ENCODE data around the gene ERGIC1. TPM values are rescaled to one million over a fixed set of nuclear protein-coding genes. Genes with fewer than 3 reads are reported as not detected.

ERGIC1 gene
- total and polyA plus RNA-seq, 2 of the 8 experiments (the other 6 are each of a cell fraction or from before 2014, with no cell fraction given): 95.3 to 106 TPM

DNA sequence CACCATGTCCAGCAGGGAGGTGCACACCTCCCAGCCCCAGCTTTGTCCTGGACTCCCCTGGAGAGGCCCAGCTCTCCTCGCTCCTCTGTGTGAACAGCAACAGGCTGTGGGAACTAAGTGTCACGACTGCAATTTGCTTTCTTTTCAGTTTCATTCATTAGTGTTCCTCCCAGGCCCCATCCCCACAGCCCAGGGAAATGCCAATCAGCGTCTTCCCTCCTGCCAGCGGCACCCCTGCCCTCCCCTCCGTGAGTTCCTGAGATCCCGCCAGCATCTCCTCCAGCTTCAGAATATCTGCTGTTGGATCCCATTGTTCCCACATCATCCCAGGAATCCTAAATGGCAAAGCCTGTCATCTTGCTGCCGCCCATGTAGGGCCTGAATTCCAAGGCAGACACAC lies 112.1 kb downstream of the ERGIC1 start:
- no peak overlapping the region for H2BK12ac ChIP-seq (ENCODE audit: low read depth, low read length)
- no peak overlapping the region for H2BK5ac ChIP-seq (ENCODE audit: low read depth, low read length)
- H4K91ac ChIP-seq (replicated peaks; ENCODE audit: insufficient read length, low read length): no peak overlapping the region
- ChIA-PET POLR2A (ENCODE audit: partially characterized antibody) (no interaction called here), CTCF (ENCODE audit: partially characterized antibody) (no interaction called here)
- no peak overlapping the region for H2BK120ac ChIP-seq (replicated peaks; ENCODE audit: low read depth, low read length)
- peaks cover 5 to 6% of the 10 kb centered on the region in 2 experiments for H4K20me1 ChIP-seq (replicated peaks in 1 of 2; ENCODE audit: control insufficient read depth in 1 of 2, insufficient read depth in 2 of 2, low read length in 2 of 2)
- no peak overlapping the region for H2BK15ac ChIP-seq (ENCODE audit: low read length)
- H3K79me2 ChIP-seq (ENCODE audit: control insufficient read depth in 1 of 2, insufficient read depth in 2 of 2, low read length in 2 of 2): no peaks in the 10 kb centered on the region
- no peak overlapping the region; the same call in 1 of the 2 replicates for H4K8ac ChIP-seq (ENCODE audit: extremely low read depth, insufficient read depth, low read length)
- H3K23ac ChIP-seq (ENCODE audit: insufficient read length): no peak overlapping the region
- H3K9me3 ChIP-seq (ENCODE audit: insufficient read depth in 2 of 2, low read depth in 1 of 2, low read length in 1 of 2): no peaks in the 10 kb centered on the region
- no peak overlapping the region for H2AFZ ChIP-seq (ENCODE audit: low read length)
- WGBS, 2 experiments (ENCODE audit: extremely low coverage in 1 of 2, insufficient coverage in 1 of 2, insufficient read length in 1 of 2, insufficient replicate concordance in 2 of 2, low coverage in 1 of 2, low lambda C conversion rate in 2 of 2, missing lambda C conversion rate in 1 of 2): 97% methylated on average over 6 of the region's 7 CpGs; no CpG with 5 or more reads in 1 of the 2 experiments
- no peaks in the 10 kb centered on the region for H3K23me2 ChIP-seq (ENCODE audit: low read depth, low read length)
- no peak overlapping the region for H3K14ac ChIP-seq (ENCODE audit: insufficient read length)
- H3K27me3 ChIP-seq (replicated peaks in 1 of 4; ENCODE audit: control insufficient read depth in 3 of 4, extremely low read depth in 1 of 4, insufficient read depth in 3 of 4, low read length in 3 of 4): no peaks in the 10 kb centered on the region; a peak in 2 of 7 replicates
- H3K4me3 ChIP-seq (ENCODE audit: extremely low read depth in 1 of 4, insufficient read depth in 2 of 4, low read depth in 3 of 4, low read length in 4 of 4): no peak overlapping the region
- H3K27ac ChIP-seq (ENCODE audit: low read depth, low read length): no peak overlapping the region
- peaks cover 4 to 15% (median 9%) of the 10 kb centered on the region in 4 experiments; a peak in 5 of 7 replicates for H3K4me1 ChIP-seq (replicated peaks in 1 of 4; ENCODE audit: control insufficient read depth in 3 of 4, insufficient read depth in 4 of 4, low read length in 3 of 4)
- DNase-seq (ENCODE audit: low read depth in 1 of 2, low spot score in 2 of 2) (no peak), FAIRE-seq (no peak)
- H3K79me1 ChIP-seq (ENCODE audit: low read depth, low read length): no peaks in the 10 kb centered on the region
- no peak overlapping the region for H3K4ac ChIP-seq (replicated peaks; ENCODE audit: insufficient read length, low read depth, low read length)
- H3K56ac ChIP-seq (replicated peaks; ENCODE audit: insufficient read length, low read depth, low read length): no peak overlapping the region
- H3K4me2 ChIP-seq (ENCODE audit: insufficient read depth in 1 of 2, low read depth in 2 of 2, low read length in 2 of 2): no peak overlapping the region
- no peak overlapping the region for H2BK20ac ChIP-seq (ENCODE audit: low read length)
- H4K5ac ChIP-seq (ENCODE audit: insufficient read length, low read depth, low read length): no peak overlapping the region
- H3K9ac ChIP-seq (replicated peaks in 1 of 4; ENCODE audit: extremely low read depth in 1 of 4, low read depth in 3 of 4, low read length in 3 of 4): no peak overlapping the region
- H3K36me3 ChIP-seq (ENCODE audit: control insufficient read depth in 2 of 4, insufficient read depth in 4 of 4, low read length in 3 of 4): peaks cover 0 to 10% (median 2%) of the 10 kb centered on the region in 4 experiments; a peak in 3 of 8 replicates
- no peak overlapping the region for H3K18ac ChIP-seq (ENCODE audit: extremely low read depth, low read length)
- no peak overlapping the region for H2AK5ac ChIP-seq (ENCODE audit: low read depth, low read length)
- TF ChIP-seq ASH2L (IDR thresholded peaks at IDR 0.05; ENCODE audit: low read length): no peak
- no peak for TF ChIP-seq FOSL1 (IDR thresholded peaks at IDR 0.05; ENCODE audit: insufficient read depth, low read depth, low read length)
- no peak for TF ChIP-seq YY1 (IDR thresholded peaks at IDR 0.05; ENCODE audit: low read depth, low read length)
- TF ChIP-seq KDM4A (IDR thresholded peaks at IDR 0.05; ENCODE audit: low read depth, low read length, severe bottlenecking): no peak
- TF ChIP-seq, protein P1, sequence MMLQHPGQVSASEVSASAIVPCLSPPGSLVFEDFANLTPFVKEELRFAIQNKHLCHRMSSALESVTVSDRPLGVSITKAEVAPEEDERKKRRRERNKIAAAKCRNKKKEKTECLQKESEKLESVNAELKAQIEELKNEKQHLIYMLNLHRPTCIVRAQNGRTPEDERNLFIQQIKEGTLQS (IDR thresholded peaks at IDR 0.05; ENCODE audit: insufficient read depth, low read depth, low read length): no peak
- TF ChIP-seq SUZ12 (IDR thresholded peaks at IDR 0.05; ENCODE audit: low read length): no peak
- TF ChIP-seq JUN (IDR thresholded peaks at IDR 0.05; ENCODE audit: low read depth, low read length): no peak
- TF ChIP-seq CBX8 (IDR thresholded peaks at IDR 0.05; ENCODE audit: borderline replicate concordance, low read depth, low read length): no peak
- TF ChIP-seq HDAC6 (IDR thresholded peaks at IDR 0.05; ENCODE audit: low read depth, low read length): no peak
- TF ChIP-seq SIRT6 (IDR thresholded peaks at IDR 0.05; ENCODE audit: low read length): no peak
- no peak for TF ChIP-seq GABPA (IDR thresholded peaks at IDR 0.05; ENCODE audit: borderline replicate concordance, insufficient read depth, low read length)
- TF ChIP-seq, protein P2, sequence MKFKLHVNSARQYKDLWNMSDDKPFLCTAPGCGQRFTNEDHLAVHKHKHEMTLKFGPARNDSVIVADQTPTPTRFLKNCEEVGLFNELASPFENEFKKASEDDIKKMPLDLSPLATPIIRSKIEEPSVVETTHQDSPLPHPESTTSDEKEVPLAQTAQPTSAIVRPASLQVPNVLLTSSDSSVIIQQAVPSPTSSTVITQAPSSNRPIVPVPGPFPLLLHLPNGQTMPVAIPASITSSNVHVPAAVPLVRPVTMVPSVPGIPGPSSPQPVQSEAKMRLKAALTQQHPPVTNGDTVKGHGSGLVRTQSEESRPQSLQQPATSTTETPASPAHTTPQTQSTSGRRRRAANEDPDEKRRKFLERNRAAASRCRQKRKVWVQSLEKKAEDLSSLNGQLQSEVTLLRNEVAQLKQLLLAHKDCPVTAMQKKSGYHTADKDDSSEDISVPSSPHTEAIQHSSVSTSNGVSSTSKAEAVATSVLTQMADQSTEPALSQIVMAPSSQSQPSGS (IDR thresholded peaks at IDR 0.05; ENCODE audit: low read length): no peak
